SH-SY5Y (cell line): ENCODE measurements around the gene VSX1.

ENCODE experiments used
- GATA2 ChIP-seq: IDR thresholded peaks from 2 replicates; pipeline ENCODE4 v1.6.1; 2011; ENCODE audit warnings: mild to moderate bottlenecking, low read depth, low read length
- GATA3 ChIP-seq: IDR thresholded peaks from 2 replicates; pipeline ENCODE4 v1.6.1; 2011; ENCODE audit warnings: low read depth, mild to moderate bottlenecking, low read length, moderate library complexity

Gene VSX1

GRCh38 chr20:25082498-25082873, 545 bp upstream of the VSX1 start:
- no peak for TF ChIP-seq GATA3
- TF ChIP-seq GATA2, result no peak

GRCh38 chr20:25081065-25081729, 744 bp downstream of the VSX1 start:
- TF ChIP-seq GATA3, result no peak
- TF ChIP-seq GATA2, result no peak

GRCh38 chr20:25079171-25079570, 2.8 kb downstream of the VSX1 start:
- TF ChIP-seq GATA3, result no peak
- no peak for TF ChIP-seq GATA2

- TF ChIP-seq GATA2, result no peak
- no peak for TF ChIP-seq GATA3
Measured at GRCh38 chr20:25078662-25079061, 3.3 kb downstream of the VSX1 start.

GRCh38 chr20:25077610-25078169, 4.3 kb downstream of the VSX1 start:
- TF ChIP-seq GATA3 (no peak), GATA2 (no peak)

- TF ChIP-seq GATA2 (no peak), GATA3 (no peak)
Measured at GRCh38 chr20:25076731-25077609, 5.0 kb downstream of the VSX1 start.

- TF ChIP-seq GATA2 (no peak), GATA3 (no peak)
Measured at GRCh38 chr20:25076201-25076600, 5.7 kb downstream of the VSX1 start.

- TF ChIP-seq GATA2 (no peak), GATA3 (no peak)
Measured at GRCh38 chr20:25073544-25073943, 8.4 kb downstream of the VSX1 start.

GRCh38 chr20:25072226-25072811, 9.6 kb downstream of the VSX1 start:
- TF ChIP-seq GATA2 (no peak), GATA3 (no peak)

GRCh38 chr20:25071734-25072133, 10.2 kb downstream of the VSX1 start:
- TF ChIP-seq GATA2 (no peak), GATA3 (no peak)

GRCh38 chr20:25070821-25071473, 11.0 kb downstream of the VSX1 start:
- no peak for TF ChIP-seq GATA2
- TF ChIP-seq GATA3, result no peak

- no peak for TF ChIP-seq GATA2
Measured at GRCh38 chr20:25067102-25067987, 14.6 kb downstream of the VSX1 start.

GRCh38 chr20:25066386-25066785, 15.6 kb downstream of the VSX1 start:
- TF ChIP-seq GATA2, result no peak
- no peak for TF ChIP-seq GATA3
